Measurements from ENCODE around the gene DVL1.

GRCh38 chr1:1373051-1373814, 24.0 kb upstream of the DVL1 start:
- TF ChIP-seq CTCF (IDR thresholded peaks at IDR 0.05; ENCODE audit: low read depth, low read length, poor library complexity, severe bottlenecking) = no peak
- no peak for TF ChIP-seq EZH2phosphoT487 (IDR thresholded peaks at IDR 0.05; ENCODE audit: borderline replicate concordance, low read length)
